GM19035 (cell line): ENCODE measurements around the gene HS6ST1.

Source experiments
- ATAC-seq: cut with Tn5 transposase; IDR thresholded peaks from one replicate; pipeline ENCODE4 v1.9.1; 2021; ENCODE audit not compliant: unreplicated experiment

HS6ST1 gene

GRCh38 chr2:128300151-128301020, 18.3 kb downstream of the HS6ST1 start:
- ATAC-seq, result no peak

GRCh38 chr2:128299628-128300027, 19.0 kb downstream of the HS6ST1 start:
- no peak for ATAC-seq

DNA sequence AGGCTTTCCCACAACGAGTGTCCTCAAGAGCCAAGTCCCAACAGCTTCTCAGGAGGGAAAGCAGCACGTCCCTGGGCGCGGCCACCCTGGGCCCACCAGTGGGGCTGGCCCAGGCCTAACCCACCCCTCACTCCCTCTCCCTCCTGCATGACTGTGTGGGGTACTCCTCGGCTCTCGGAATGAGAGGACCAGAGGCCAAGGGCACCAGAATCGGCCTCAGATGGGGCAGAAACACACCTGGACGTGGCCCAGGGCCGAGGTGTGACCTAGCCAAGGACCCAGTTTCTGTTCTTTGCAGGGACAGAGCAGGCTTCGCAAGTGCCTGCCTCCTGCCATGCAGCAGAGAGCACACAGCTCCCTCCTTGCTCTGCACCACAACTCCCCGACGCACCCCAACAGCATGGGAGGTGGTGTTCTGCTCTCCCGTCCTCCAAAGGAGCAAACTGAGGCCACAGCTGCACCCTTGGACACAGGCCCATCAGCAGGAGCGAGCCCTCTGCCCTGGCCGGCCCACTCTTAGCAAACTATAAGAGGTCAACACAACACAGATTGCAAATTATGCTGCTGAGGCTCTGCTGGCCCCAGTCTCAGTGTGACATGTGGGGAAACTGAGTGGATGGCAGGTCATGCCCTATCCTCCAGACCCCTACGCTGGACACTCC, 19.7 kb downstream of the HS6ST1 start:
- ATAC-seq, result no peak

DNA sequence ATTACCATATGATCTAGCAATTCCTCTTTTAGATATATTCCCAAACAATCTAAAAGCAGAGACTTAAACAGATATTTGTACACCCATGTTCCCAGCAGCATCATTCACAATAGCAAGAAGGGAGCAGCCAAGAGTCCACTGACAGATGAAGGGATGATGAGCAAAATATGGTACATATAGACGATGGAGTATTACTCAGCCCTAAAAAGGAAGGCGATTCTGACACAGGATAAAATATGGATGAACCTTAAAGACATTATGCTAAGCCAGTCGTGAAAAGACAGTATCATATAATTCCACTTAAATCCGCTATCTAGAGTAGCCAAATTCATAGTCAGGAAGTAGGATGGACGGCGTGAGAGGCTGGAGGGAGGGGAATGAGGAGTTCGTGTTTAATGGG, 20.4 kb downstream of the HS6ST1 start:
- ATAC-seq, result no peak

DNA sequence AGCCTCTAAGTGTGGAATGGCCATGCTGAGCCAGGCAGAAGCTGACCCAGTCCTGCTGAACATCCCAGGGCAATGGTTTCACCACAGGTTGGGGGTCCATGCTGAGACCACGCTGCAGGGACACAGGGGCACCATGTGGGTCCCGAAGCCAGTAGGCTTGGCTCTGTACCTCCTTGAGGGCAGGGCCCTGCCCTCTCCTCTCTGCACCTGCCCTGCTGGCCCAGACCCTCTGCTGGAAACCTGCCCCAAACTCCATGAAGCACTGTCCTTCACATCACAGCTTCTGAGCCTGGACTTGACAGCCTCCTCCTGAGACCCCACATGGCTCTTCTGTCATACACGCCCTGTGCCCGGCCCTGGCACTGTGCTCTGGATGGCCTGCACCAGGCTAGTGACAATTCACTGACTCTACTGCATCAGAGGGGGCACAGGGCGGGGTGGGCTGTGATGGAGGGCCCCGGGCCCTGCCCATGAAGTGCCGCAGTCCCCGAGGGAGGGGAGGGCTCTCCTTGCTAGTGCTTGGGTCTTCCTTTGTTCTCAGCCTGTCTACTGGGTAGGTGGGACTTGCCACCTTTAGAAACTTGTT, 24.7 kb downstream of the HS6ST1 start:
- ATAC-seq, result no peak

DNA sequence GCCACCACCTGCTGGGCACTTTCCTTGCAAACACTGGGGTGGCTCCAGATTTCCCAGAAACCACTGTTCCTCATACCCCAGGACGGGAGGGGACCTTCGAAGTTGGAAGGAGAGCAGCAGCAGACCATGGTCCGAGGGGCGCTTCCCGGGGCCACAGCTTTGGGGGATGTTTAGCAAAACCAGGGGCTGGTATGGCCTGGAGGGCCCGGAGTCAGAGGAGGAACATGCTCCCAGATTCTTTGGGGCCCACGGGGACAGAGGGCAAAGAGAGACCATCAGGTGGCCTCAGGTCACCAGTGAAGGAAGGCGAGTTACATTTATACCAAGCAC, 25.3 kb downstream of the HS6ST1 start:
- ATAC-seq, result no peak

DNA sequence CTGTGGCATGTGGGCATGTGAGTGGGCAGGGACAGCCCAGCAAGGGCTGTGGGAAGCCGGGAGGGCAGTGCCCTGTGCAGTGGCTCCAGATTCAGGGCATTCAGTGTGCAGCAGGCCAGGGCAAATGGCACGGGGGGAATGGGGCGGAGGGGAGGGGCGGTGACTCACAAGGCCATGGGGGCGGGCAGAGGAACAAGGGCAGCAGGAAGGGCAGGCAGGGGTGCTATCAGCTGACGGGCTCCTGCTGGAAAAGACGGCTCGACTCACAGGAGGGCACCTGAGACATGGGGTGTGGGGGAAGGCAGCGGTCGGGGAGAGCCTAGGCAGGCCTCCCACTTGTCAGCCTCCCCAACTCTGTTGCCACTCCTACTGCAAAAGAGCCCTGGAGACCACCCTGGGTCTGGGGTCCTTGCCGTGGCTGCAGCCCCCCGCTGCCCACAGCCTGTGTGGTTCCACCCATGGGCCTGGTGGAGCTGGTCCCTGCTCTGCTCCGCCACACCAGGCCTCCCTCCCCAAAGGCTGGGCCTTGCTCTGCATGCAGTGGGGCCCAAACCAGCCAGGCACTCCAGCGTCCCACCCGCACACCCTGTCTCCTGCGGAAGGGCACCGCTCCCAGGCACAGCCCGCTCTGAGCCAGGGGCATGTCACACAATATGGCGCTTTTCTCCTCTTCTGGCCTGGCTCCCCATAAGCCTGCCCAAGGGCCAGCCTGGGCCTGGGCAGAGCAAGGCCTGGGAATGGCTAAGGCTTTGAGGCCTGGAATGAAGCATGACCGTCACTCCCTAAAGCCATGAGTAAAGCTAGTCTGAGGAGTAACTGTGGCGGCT, 25.9 kb downstream of the HS6ST1 start:
- ATAC-seq, result no peak

GRCh38 chr2:128291844-128292598, 26.6 kb downstream of the HS6ST1 start:
- ATAC-seq, result no peak

DNA sequence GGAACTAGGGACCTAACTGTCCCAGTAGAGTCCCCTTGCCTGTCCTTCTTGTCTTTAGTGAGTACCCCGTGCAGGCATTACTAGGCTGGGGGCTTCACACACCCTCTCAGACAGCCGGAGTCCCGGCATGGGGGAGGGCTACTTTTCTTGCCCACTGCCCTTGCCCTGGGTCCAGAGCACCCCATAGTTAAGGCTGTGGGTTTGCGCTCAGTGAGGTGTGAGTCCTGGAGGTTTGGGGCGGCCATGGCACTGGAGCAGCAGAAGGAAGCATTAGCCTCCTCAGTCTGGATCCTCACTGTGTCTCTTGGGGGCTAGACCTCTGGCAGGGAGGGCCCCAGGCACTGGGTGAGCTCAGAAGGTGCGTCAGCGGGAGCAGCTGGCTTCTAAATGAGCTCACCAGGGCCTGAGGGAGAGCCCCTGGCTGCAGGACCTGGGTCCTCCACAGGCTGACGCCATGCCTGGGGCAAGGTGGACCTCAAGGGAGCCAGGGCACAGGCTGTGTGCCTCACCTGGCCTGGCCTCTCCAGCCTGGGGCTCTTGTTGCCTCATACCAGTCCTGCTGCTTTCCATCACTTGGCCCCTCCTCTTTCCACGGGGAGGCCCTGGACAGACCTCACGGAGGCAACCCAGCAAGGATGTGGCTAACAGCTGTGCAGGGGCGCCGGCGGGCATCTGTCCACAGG, 27.4 kb downstream of the HS6ST1 start:
- ATAC-seq, result no peak

DNA sequence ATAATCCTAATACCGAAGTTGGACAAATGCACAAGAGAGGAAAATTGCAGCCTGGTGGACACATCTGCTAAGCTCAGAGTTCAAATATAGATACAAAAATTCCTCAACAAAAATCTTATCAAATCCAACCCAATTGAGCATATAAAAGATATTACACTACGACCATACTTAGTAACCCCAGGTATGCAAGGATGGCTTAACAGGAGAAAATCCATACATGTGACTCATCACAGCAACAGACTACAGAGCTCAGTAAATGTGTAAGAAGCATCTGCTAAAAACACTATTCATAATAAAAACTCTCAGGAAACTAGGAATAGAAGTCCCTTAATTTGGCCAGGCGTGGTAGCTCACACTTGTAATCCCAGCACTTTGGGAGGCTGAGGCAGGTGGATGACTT, 28.3 kb downstream of the HS6ST1 start:
- ATAC-seq, result no peak

GRCh38 chr2:128289439-128289838, 29.2 kb downstream of the HS6ST1 start:
- ATAC-seq, result no peak

GRCh38 chr2:128288781-128289180, 29.9 kb downstream of the HS6ST1 start:
- ATAC-seq, result no peak

- no peak for ATAC-seq
Observed at GRCh38 chr2:128287780-128288735, 30.6 kb downstream of the HS6ST1 start.

GRCh38 chr2:128286905-128287779, 31.5 kb downstream of the HS6ST1 start:
- ATAC-seq, result no peak

GRCh38 chr2:128286011-128286721, 32.5 kb downstream of the HS6ST1 start:
- ATAC-seq, result no peak

GRCh38 chr2:128285329-128285931, 33.2 kb downstream of the HS6ST1 start:
- no peak for ATAC-seq

DNA sequence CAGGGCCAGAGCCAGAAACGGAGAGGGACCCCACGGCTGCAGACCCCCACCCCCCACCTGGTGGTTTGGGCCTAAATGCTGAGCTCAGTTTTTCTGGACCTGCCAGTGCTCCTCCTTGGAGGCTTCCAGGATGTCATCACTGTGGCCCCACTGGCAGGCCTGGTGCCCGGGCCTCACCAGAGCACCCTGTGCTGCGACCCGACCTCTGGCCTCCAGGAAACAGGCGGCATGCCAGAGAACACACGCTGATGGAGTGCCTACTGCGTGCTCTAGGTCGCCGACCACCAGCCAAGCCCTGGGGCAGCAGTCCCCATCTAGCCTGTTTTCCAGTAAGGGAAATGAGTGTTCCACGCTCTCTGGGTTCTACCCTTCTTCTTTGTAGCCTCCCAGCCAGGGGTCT, 33.8 kb downstream of the HS6ST1 start:
- no peak for ATAC-seq
